Islet precursor cell (in vitro differentiated cells): ENCODE results near the gene RECK.
A peak's percentile ranks its signal among the peaks of the same experiment; 100 is the strongest.
"Not testable (repeated sequence)": the region's sequence is repeated elsewhere in the genome, so short reads cannot be mapped to it uniquely, and the experiment has no call there.

Experiments
- DNase-seq: peaks from one replicate; pipeline ENCODE4 v3.0.0-alpha.2; 2018

RECK gene

DNA sequence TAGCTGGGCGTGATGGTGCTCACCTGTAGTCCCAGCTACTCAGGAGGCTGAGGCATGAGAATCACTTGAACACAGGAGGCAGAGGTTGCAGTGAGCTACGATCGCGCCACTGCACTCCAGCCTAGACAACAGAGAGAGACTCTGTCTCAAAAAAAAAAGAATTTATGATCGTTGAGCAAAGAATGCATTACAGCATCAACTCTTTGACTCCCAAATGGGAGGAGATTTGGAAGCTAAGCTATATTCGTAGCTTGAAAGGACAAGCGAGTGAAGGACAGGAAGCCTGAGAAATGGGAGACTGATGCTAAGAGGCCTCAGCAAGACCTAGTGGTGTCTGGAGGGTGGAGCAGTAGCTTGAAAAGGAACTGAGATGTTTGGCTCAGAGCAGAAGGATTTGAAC lies 122.2 kb downstream of the RECK start:
- DNase-seq: no peak

GRCh38 chr9:36159509-36159908 lies 122.8 kb downstream of the RECK start:
- not testable (repeated sequence) for DNase-seq

DNA sequence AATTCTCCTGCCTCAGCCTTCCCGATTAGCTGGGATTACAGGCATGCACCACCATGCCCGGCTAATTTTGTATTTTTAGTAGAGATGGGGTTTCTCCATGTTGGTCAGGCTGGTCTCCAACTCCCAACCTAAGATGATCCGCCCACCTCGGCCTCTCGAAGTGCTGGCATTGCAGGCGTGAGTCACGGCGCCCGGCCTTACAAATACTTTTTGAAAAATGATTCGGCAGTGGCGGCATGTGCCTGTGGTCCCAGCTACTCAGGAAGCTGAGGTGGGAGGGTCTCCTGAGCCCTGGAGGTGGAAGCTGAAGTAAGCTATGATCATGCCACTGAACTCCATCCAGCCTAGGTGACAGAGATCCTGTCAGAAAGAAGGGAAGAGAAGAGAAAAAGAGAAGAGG lies 123.4 kb downstream of the RECK start:
- not testable (repeated sequence) for DNase-seq

- DNase-seq: no peak
Measured at GRCh38 chr9:36161187-36161586, 124.5 kb downstream of the RECK start.

GRCh38 chr9:36162211-36162738 lies 125.6 kb downstream of the RECK start:
- DNase-seq: no peak

DNA sequence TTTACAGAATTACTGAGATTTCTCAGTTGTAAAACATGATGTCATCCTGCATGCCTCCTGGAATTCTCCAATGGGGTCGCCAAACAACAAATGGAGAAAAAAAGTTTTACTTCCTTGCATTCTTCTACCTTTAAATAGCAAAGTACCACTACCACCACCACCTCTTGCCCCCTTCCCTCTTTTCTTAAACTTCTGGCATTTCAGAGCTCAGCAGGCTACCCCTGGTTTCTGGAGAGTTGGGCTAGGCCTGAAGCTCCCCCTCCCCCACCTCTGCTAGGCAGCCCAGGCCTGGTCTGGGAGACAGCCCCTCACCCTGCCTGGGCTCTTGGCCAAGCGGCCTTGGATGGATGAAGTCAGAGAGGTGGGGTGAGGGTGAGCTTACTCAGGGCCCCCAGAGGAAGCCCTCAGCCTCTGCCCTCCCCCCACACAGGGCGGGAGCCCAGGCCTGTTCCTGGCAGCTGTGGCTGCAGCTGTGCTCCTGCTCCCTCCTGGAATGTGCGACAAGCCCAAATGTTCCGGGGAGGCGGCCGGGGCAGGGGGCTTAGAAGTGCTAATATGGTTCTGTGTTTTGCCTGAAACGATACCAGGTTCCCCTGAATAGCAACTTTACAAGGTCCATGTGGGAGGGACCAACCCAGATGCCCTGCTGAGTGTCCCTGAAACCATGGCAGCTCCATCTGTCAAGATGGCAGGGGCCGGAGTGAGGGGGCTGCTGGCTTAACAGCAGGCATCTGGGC lies 126.5 kb downstream of the RECK start:
- peak; percentile 94 for DNase-seq

- no peak for DNase-seq
Measured at GRCh38 chr9:36163786-36164170, 127.1 kb downstream of the RECK start.

GRCh38 chr9:36164372-36164771 lies 127.7 kb downstream of the RECK start:
- DNase-seq: no peak

GRCh38 chr9:36164989-36165388 lies 128.3 kb downstream of the RECK start:
- no peak for DNase-seq

DNA sequence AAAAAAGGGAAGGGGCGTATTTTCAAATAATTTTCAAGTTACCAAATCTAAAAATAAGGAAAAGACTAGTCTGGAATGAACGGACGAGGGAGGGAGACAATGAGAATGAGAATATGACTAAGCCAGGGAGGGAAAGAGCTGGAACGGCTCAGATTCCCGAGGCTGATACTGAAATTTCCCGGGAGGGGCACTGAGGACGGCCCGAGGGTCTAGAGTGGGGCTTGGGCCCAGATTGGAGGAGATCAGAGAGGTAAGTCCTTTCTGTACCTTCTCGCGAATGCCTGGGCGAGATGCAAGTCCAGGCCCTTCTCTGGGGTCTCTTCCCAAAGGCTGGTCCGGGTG lies 129.1 kb downstream of the RECK start:
- peak; percentile 66 for DNase-seq

GRCh38 chr9:36166168-36166927 lies 129.6 kb downstream of the RECK start:
- DNase-seq: peak; percentile 90

DNA sequence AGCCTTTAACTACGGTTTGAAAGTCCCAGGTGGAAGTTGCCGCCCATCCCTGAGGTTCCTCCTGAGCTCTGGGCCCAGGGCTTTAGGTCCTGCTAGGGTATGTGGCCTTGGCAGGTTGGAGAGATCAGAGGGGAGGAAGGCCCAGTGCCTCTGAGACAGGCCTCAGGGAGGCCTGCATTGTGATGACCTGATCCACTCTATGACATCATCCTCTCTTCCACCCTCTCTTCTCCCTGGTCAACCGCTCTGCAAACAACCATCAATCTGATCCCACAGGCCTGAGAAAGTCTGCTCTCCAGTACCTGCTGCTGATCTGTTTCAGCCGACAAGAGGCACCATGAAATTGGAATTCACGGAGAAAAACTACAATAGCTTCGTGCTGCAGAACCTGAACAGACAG lies 132.5 kb downstream of the RECK start, which contains the start of gene CCIN:
TSS of gene CCIN (plus strand) at position 223 of the 400 bp plus-strand sequence. CDS start at position 338, 115 bp downstream.
- DNase-seq: no peak

GRCh38 chr9:36169708-36170107 lies 133.0 kb downstream of the RECK start:
- DNase-seq: no peak

DNA sequence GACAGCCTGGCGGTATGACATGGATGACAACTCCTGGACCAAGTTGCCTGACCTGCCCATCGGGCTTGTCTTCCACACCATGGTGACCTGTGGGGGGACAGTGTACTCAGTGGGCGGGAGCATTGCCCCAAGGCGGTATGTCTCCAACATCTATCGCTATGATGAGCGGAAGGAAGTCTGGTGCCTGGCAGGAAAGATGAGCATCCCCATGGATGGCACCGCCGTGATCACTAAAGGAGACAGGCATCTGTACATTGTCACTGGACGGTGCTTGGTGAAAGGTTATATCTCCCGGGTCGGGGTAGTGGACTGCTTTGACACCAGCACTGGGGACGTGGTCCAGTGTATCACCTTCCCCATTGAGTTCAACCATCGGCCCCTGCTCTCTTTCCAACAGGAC lies 133.8 kb downstream of the RECK start:
- DNase-seq: no peak

GRCh38 chr9:36173861-36174260 lies 137.1 kb downstream of the RECK start:
- DNase-seq: no peak
